RWPE2 (cell line): ENCODE data around the gene RGS1.
"Not testable (repeated sequence)": the region's sequence is repeated elsewhere in the genome, so short reads cannot be mapped to it uniquely, and the experiment has no call there.

ENCODE experiments used
- ATAC-seq: fragments of 200-7000 bp; cut with Tn5 transposase; 3 replicates; pipeline ENCODE4 v1.9.1; 2021; ENCODE audit warnings: low read depth
- DNase-seq: peaks from one replicate; pipeline ENCODE4 v3.0.0-alpha.2; 2020; ENCODE audit warnings: low spot score
- H3K27ac ChIP-seq: fragments of 450-650 bp; 2 replicates; pipeline ENCODE4 v1.5.1; 2017; ENCODE audit warnings: mild to moderate bottlenecking; ENCODE audit not compliant: poor library complexity, severe bottlenecking
- H3K27me3 ChIP-seq: fragments of 250-450 bp; sonication (Bioruptor Pico); 2 replicates; pipeline ENCODE4 v1.5.1; 2021; ENCODE audit warnings: mild to moderate bottlenecking, moderate library complexity; ENCODE audit not compliant: insufficient read depth, poor library complexity, severe bottlenecking
- H3K36me3 ChIP-seq: fragments of 250-450 bp; sonication (Bioruptor Pico); 2 replicates; pipeline ENCODE4 v1.5.1; 2020; ENCODE audit warnings: low read depth, mild to moderate bottlenecking, moderate library complexity
- H3K4me1 ChIP-seq: fragments of 250-450 bp; sonication (Bioruptor Pico); 2 replicates; pipeline ENCODE4 v1.5.1; 2021; ENCODE audit warnings: mild to moderate bottlenecking, moderate library complexity; ENCODE audit not compliant: insufficient read depth, poor library complexity, severe bottlenecking
- H3K4me3 ChIP-seq: fragments of 250-450 bp; sonication (Bioruptor Pico); 2 replicates; pipeline ENCODE4 v1.5.1; 2021; ENCODE audit warnings: mild to moderate bottlenecking, moderate library complexity; ENCODE audit not compliant: severe bottlenecking
- H3K9me3 ChIP-seq: fragments of 250-450 bp; sonication (Bioruptor Pico); 2 replicates; pipeline ENCODE4 v1.5.1; 2021; ENCODE audit warnings: mild to moderate bottlenecking, moderate library complexity; ENCODE audit not compliant: severe bottlenecking
- CTCF ChIP-seq: fragments of 450-650 bp; IDR thresholded peaks from one replicate; pipeline ENCODE4 v1.5.1; 2017; ENCODE audit warnings: mild to moderate bottlenecking, moderate library complexity; ENCODE audit not compliant: poor library complexity, severe bottlenecking

The RGS1 gene

GRCh38 chr1:192529811-192530210 is 45.8 kb upstream of the RGS1 start:
- DNase-seq = no peak
- H3K27ac ChIP-seq = no peak overlapping the region
- no peak for TF ChIP-seq CTCF
- no peaks in the 10 kb centered on the region for H3K36me3 ChIP-seq
- no peak for ATAC-seq
- no peaks in the 10 kb centered on the region for H3K27me3 ChIP-seq
- H3K4me3 ChIP-seq = no peak overlapping the region
- H3K9me3 ChIP-seq = no peaks in the 10 kb centered on the region
- peaks cover 8% of the 10 kb centered on the region for H3K4me1 ChIP-seq

- H3K4me3 ChIP-seq = no peak overlapping the region
- no peaks in the 10 kb centered on the region for H3K36me3 ChIP-seq
- H3K4me1 ChIP-seq = peaks cover 8% of the 10 kb centered on the region
- H3K27ac ChIP-seq = peak overlapping the region; percentile 24
- no peaks in the 10 kb centered on the region for H3K27me3 ChIP-seq
- no peaks in the 10 kb centered on the region for H3K9me3 ChIP-seq
- TF ChIP-seq CTCF = no peak
- DNase-seq = no peak
- ATAC-seq = no peak
Observed at GRCh38 chr1:192530254-192530653, 45.3 kb upstream of the RGS1 start.

- not testable (repeated sequence) for H3K27me3 ChIP-seq, H3K9me3 ChIP-seq, H3K36me3 ChIP-seq, H3K4me1 ChIP-seq, H3K4me3 ChIP-seq
- peak overlapping the region; percentile 24 for H3K27ac ChIP-seq
- DNase-seq = peak; percentile 74
- ATAC-seq = peak; percentile 100
Observed at GRCh38 chr1:192531037-192531703, 44.4 kb upstream of the RGS1 start.

DNA sequence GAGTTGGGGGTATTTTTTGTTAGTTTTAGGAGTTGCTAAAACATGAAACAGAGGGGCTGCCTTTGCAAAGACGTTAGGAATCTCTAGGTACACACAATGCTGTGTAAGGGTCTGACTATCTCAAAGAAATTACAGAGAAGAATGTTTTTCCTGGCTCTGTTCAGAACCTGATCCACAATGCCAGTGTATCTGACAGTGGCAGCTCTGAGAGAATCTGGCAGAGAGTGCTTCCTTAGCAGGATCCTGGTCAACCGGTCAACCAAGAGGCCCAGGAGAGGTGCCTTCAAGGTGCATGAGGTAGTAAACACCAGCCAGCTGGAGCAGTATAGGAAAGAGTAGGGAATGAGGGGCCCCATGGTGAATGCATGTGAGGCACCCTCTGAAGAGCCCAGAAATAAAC is 40.9 kb upstream of the RGS1 start:
- no peak overlapping the region for H3K27ac ChIP-seq
- no peaks in the 10 kb centered on the region for H3K9me3 ChIP-seq
- H3K4me3 ChIP-seq = no peak overlapping the region
- no peak for TF ChIP-seq CTCF
- DNase-seq (no peak), ATAC-seq (no peak)
- H3K4me1 ChIP-seq = peaks cover 11% of the 10 kb centered on the region
- H3K36me3 ChIP-seq = no peaks in the 10 kb centered on the region
- no peaks in the 10 kb centered on the region for H3K27me3 ChIP-seq

DNA sequence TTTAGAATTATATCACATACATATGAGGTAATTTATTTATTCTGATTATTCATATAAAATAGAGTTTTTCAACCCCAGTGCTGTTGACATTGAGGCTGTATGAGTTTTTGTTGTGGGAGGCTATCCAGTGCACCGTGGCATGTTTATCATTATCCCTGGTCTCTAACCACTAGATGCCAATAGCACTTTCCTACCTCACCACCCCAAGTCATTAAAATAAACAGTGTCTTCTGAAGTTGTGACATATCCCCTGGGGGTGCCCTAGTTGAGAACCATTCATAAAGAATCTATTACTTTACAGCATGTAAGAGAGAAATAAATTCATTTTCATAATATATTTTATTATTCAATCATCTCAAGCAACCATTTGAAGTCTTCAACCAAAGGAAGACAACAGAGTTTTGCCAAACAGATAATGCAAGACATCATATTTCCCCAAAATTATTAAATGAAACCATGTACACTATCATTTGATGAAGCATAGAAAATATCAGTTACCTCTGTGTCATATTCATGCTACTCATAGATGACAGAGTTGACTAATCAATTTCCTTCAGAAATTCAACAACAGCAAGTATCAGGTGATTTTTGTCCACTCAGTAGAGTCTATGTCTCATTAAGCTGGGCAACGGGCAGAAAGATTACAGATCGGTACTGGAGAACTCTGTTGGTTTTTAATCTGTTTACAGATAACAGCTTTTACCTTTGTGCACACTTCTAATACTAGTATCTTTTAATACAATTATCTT is 39.5 kb upstream of the RGS1 start:
- Histone ChIP-seq H3K4me3 (no peak overlapping the region), H3K9me3 (no peaks in the 10 kb centered on the region), H3K36me3 (no peaks in the 10 kb centered on the region), H3K27ac (no peak overlapping the region), H3K4me1 (peaks cover 2% of the 10 kb centered on the region), H3K27me3 (no peaks in the 10 kb centered on the region)
- ATAC-seq (no peak), DNase-seq (no peak)
- no peak for TF ChIP-seq CTCF
